Loucy (cell line): Measurements from ENCODE around the gene REV1.

Source experiments
- EZH2phosphoT487 ChIP-seq: fragments of 200-600 bp; IDR thresholded peaks from 2 replicates; pipeline ENCODE4 v1.6.1; 2018; ENCODE audit warnings: antibody characterized with exemption, mild to moderate bottlenecking, moderate library complexity, borderline replicate concordance
- TF ChIP-seq, protein P1 (sequence below): fragments of 200-600 bp; sonication (generic); conservative IDR thresholded peaks from 2 replicates; pipeline ENCODE4 v1.5.1; 2014; ENCODE audit warnings: mild to moderate bottlenecking, antibody characterized with exemption, low read length

DNA sequence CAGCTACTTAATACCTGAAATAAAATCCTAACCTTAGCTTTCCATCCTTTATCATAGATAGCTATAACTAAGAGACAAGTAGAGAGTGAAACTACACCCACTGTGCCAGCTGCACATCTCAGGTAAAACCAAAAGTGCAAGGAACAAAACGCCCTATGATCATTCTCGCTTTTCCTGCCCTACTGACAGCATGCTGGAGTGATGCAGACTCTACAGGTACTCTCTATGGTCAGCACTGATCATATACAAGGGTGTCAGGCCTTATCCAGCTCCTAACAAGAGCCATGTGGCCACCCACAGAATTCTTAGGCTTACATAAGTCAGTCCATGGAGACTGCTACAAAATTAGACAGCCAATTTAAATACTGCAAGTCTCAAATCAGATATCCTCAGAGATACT, 45.6 kb downstream of the REV1 start:
- TF ChIP-seq, protein P1, sequence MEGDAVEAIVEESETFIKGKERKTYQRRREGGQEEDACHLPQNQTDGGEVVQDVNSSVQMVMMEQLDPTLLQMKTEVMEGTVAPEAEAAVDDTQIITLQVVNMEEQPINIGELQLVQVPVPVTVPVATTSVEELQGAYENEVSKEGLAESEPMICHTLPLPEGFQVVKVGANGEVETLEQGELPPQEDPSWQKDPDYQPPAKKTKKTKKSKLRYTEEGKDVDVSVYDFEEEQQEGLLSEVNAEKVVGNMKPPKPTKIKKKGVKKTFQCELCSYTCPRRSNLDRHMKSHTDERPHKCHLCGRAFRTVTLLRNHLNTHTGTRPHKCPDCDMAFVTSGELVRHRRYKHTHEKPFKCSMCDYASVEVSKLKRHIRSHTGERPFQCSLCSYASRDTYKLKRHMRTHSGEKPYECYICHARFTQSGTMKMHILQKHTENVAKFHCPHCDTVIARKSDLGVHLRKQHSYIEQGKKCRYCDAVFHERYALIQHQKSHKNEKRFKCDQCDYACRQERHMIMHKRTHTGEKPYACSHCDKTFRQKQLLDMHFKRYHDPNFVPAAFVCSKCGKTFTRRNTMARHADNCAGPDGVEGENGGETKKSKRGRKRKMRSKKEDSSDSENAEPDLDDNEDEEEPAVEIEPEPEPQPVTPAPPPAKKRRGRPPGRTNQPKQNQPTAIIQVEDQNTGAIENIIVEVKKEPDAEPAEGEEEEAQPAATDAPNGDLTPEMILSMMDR = no peak
- no peak for TF ChIP-seq EZH2phosphoT487
